Stimulated activated CD4-positive, alpha-beta T cell treated with anti-CD3 and anti-CD28 coated beads, TNF-alpha, amount 100 ng/mL, for 4 hours (primary cell): ENCODE measurements around the gene SNX5.

Source experiments
- DNase-seq, 3 experiments: peaks; one replicate each; pipeline ENCODE4 v3.0.0-alpha.2; 2020; ENCODE audit warnings: low read depth in 3 of 3

SNX5 gene

DNA sequence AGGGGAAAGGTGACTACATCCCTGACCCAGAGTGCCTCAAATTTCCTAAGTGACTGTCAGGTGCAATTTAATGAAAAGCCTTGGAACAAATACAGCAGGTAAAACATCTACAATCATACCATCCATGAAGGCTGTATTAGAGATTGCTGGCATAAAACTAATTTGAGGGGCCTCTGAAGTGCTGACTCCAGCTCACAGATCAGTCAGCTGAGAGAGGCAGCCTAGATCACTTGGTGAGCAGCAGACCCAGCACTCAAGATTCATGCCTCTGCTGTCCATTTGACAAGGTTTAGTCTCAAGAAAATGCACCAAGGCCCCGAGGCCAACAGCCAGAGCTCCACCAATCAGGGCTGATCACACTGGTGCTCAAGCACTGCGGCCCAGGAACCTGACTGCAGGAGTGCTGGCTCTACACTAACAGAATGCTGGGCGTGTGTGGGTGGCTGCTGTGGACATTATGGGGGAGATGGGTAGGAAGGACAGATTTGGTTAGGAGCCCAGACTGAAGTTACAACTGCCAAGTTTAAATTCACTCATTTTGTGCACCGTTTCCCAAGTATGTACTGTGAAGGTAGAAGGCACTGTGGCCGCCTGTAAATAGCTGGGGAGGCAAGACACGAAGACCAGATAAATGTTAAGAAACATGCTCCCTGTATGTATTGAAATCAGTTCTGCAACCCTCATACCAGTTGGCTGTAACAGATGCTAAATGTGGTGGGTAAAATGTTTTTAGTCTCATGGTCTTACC lies 28.2 kb downstream of the SNX5 start:
- no peak for DNase-seq

DNA sequence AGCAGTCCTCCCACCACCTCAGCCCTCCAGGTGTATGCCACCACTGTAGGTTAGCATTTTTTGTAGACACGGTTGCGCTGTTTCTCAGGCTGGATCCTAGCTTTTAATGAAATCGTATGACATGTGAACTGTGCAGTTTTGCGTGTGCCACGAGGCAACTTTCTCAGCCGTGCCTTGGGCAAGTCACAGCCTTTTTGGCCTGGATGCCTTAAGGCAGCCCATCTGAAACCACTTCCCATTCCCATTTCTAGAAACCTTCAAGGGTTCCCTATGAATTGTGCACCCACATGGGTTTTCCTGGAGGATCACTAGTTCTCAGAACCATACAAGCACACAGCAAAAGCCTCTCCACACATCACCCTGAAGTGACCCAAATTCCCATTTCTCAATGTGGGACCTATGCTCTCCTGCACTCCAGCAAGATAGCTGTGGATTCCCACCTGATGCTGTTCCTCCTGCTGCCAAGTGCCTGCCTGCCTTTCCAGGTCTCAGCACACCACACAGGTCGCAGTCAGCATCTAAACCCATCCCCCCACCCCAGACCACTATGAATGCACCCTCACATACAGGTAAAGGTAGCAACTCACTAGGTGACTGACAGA lies 28.9 kb downstream of the SNX5 start:
- DNase-seq, result no peak

DNA sequence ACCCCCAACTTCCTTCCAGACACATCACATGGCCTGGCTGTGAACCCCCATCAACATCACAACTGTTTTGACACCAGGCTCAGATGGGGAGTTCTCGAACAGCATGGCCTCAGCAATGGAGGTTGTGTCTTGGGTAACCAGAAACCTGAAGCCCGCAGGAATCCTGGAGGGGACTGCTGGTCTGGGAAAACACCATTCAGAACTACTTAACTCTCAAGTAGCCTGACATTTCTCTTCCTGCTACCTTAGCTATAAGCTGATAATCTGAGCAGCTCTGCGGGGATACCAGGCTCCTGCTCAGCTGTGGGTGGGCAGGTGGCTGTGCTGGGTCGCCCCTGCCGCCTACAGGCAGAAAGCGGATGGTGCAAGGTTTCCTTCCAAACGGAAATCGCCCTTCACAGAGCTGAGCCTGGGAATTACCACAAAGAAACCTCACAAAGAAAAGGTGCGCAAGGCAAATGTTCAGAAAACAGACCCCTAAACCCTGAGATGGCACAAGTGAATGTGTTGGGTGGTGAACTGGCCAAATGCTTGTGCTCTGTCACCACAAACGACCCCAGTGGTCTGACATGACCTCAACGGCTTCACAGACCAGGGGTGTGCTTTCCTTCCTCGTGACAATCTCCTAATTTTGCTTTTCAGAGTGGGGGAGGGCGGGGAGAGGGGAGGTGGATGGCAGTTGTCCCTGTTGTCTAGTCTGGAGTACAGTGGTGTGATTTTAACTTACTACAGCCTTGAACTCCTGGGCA lies 29.5 kb downstream of the SNX5 start:
- DNase-seq, result peak in 2 of 3 experiments; percentile 18 to 31

DNA sequence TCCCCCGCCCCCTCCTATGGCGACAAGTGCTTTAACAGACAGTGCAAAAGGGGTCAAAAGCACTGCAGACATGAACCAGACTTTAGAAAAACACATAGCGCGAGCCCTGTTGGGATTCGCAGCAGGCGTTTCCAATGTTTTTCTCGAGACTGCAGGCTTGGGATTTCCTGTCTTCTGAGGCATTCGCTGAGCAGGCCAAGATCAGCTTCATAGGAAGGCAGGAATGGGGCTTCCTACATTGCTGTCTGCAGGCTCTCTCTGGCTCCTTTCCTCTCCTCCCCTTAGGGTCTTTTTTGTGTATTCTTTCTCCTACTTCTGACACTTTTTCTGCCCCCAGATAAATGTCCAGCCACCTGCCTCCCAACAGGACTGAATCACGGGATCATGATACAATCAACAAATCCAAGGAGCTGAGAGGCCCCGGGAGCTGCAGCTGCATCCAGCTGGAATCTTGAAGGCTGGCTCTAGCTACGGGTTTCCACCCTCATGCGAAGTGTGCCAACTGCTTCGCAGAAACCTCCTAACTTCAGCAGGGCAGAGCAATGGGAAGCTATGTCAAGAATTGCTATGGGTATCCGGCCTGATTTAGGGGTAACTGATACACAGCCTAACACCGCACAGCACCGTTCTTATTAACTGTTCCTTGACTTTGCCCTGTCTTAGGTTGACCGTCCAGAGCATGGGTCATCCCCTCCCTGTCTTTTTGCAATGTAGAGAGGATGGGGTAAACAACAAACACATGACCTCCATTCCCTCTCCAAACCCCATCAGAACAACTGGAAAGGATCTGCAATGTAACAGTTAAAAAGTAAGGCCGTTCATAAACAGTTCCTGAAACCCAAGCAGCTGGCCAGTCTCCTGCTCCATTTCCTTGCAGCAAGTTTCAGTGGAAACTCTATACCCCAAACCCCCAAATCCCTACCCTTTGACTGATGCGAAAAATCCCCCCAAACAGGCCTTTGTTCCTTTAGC lies 31.5 kb downstream of the SNX5 start:
- no peak for DNase-seq

DNA sequence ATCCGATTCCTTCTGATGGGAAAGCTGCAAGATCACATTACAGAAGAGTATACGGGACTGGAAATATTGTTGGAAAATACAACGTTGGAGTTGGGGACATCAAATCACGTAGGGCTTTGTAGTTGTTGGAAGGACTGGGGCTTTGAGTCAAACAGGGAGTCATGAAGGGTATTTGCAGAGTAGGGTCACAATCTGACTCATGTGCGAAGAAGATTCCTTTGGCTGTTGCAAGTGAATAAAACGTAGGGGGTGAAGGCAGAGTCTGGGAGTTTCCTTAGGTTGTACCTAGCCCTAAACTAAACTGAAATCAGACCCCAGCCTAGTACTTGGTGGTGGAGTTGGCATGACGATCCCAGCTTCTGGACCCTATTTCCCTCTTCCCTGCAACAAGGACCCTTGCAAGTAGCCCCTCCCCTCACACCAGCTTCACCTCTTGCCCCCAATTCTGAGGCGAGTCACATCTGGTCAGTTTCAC lies 32.3 kb downstream of the SNX5 start:
- no peak for DNase-seq

DNA sequence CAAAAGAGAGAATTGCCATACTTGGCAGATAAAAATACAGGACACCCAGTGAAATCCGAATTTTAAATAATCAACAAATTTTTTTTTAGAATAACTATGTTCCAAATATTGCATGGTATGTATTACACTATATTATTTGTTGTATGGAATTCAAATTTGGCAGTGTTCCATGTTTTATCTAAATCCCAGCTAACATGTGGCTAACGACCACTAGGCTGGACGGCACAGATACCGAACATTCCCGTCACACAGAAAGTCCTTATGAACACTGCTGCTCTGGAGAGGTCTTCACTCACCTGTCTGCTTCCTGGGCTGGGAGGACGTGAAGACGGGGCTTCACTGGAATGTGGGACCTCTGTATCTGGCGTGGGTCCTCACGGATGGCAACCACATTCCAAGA lies 32.8 kb downstream of the SNX5 start:
- no peak for DNase-seq

DNA sequence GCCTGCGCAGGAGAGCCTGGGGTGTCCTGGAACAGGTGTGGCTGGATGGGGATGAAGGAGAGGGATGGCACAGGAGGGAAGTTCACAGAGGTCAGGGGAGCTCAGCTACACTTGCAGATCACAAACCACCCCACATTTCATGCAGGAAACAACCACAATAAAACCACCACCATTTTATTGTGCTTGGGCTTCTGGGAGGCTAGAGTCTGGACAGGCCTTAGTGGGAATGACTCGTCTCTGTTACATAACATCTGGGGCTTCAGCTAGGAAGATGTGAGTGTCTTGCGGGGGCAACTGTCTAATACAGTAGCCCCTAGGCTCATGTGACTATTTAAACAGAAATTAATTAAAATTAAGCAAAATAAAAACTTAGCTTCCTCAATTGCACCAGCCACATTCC lies 33.4 kb downstream of the SNX5 start:
- DNase-seq, result no peak

DNA sequence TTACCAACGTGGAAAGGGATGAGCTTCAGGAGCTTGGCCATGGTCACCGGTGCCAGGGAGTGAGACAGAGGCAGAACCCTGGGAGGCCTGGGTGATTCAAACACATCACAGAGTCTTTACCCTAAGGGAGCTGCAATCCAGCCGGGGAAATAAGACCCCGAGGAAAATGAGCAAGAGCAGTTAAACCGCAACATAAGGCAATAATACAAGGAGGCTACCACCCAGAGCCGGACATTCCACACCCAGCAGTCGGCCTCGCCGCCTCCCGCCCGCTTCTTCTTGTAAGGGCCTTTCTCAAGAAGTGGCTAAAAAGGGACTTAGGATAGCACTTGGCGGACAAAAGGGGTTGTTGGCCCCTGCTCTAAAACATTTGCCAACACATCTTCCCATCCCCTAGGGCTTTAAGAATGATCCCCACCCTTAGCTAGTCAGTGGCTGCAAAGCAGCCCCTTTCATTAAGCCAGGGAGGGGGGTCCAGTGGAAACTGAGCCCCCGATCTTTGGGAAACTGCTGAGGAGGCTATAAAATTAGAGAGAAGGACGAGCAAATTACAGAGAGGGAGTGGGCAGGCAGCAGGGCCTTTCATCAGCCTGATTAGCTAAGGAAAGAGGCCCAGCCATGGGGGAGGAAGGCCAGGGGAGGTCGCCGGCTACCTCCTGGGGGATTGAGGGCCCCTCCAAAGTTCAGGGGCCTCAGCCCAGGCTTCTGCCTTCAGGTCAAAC lies 34.3 kb downstream of the SNX5 start:
- DNase-seq, result no peak

DNA sequence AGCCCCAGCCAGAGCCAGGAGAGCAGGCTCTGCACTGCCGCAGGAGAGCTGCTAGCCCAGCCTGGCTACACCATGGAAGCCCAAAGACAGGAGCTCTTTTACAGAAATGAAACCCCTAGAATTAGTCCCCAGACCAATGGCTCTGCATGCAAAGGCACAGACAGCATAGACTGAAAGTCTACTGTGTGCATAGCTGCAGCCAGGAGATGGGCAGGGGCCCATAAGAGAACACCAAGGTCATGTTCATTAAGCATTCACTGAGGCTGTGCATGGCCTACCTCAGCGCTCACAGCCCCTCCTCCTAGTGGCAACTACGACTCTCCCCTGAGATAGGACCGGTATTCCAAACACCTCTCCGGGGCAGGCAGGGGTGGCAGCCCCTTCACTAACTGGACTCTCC lies 34.9 kb downstream of the SNX5 start:
- no peak for DNase-seq

DNA sequence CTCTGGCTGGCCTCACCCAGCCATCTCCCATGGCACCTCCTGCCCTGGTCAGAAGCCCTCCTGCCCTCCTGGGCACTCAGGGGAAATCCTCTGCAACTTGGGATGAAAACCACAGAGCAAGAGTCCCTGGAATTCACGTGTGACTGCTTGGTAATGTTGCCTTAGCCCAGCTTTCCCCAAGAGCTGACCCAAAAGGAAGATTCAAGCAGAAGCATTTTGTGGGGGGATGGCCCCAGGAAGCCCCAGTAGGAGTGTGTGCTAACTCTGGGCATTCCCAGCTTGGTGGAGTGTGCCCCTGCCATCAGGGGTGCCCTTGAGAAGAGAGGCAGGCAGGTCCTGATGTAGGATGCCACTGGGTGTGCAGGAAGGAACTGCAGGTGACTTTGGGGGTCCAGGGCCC lies 35.5 kb downstream of the SNX5 start:
- no peak for DNase-seq

DNA sequence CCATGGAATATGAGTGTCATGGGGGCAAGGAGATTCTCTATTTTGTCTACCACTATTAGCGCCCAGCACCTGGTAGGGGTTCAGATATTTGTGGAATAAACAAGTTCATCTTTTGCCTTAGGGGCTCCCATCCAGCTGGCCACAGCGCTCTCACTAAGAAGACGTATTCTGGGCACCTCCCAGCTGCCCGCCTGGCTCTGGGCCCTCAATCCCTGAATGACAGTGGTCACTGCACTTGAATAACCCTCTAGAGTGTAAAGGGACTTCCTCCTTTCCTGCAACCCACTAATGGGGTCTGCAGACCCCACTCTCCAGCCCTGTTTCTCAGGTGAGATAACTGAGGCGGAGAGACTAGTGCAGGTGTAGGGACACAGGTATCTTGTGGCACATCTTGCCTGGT lies 36.2 kb downstream of the SNX5 start:
- no peak for DNase-seq

DNA sequence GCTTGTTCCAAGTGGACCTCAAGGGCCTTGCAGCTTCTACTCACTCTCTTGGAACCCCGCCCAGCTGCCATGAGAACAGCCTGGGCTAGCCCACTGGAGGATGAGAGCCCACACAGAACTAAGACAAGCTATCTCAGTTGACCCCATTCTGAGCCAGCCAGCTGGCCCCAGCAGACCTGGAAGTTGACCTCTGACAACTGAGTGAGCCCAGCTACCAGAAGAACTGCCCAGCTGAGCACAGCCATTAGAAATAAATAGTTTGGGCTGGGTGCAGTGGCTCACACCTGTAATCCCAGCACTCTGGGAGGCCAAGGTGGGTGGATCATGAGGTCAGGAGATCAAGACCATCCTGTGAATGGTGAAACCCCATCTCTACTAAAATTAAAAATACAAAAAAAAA lies 37.1 kb downstream of the SNX5 start:
- DNase-seq, result no peak

DNA sequence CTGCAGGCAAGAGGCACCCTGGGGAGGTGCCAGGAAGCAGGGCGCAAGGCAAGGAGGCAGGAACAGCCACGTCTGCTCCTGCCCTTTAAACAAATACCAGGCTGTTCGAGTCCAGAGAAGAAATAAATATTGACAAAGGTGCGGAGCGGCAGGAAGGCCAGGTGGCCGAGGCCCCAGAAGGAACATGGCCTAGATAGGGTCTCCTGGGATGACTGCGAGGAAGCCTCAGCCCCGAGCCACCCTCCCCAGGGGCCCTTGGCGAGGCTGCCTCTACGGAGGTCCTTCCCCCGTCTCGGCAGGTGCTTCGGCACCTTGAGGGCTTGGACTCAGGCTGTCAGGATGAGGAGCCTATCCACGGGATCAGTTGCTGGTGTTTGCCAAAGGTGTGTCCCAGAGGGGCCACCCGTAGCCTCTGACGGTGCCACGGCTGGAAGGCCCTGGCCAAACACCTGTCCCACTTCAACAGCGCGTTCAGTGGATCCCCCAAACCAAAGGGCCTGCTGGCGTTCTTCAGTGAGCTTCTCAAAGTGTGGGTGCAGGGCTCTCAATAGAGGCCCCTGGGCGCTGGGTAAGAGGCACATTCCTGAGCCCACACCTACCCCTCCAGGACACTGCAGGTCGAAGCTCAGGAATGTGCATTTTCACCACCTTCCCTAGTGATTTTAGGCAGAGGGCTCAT lies 39.8 kb downstream of the SNX5 start:
- DNase-seq, result no peak

DNA sequence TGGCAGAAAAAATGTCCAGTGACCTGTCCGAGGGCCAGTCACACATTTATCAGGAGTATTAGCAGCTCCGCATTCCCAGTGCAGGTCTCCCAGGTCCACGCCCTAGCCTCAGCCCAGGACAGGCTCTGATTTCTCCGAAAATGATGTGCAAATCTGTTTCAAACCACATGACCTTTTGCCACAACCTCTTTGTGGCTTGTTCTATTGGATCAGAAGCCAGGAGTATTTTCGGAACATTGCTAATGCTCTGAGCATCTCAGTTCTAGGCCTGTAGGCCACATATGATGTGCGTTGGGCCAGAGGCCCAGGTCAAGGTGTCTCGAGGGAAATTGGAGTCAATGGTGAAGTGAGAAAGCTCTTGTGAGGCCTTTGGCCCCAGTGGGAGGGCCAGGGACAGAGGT lies 40.4 kb downstream of the SNX5 start:
- DNase-seq, result no peak

DNA sequence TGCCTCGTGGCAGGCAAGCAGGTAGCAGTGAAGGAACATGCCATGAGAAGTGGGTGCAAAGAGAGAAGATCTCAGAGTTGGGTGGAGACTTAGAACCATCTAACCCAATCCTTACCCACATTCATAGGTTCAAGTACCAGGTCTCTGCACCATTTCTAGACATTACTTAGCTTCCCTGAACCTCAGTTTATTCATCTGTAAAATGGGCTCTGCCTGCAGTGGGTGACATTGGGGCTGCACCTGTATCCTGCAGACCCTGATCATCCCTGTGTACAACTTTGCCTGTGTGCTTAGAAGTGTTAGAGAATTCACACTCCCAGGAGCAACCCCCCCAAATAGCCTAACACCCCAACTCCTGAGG lies 42.7 kb downstream of the SNX5 start:
- no peak for DNase-seq

DNA sequence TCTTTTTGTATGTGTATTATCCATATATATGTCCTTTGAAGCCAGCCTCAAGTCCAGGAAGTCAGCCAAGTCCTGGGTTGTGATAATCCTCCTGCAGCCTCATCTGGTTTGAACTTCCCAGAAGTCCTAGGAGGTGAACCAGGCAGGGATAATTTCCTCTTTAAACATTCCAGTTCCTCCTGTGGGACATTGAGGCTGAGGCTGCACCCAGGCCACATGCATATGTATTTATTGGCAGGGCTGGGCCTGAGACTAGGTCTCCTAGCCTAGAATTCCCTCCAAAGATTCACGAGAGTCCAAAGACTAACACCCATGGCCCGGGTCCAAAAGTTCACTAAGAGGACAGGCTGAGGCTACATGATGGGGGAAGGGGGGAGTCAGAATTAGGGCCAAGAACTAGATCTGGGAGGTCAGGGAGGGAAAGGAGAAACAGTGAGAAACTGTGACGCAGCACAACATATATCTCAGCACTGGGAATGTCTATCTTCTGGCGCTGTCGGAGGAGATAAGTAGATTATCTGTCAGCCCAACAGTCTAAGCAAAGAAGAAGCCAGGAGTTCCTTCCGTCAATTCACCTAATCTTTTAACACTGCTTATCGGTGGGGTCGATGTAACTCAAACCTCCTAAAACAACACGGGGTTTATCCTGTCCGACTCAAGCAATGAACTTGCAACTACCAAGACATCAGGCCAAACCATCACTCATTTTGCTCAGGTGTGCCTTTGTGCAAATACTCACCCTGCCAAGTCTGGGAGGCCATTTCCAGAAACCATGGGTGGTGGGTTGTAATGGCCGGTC lies 43.3 kb downstream of the SNX5 start:
- DNase-seq, result no peak

DNA sequence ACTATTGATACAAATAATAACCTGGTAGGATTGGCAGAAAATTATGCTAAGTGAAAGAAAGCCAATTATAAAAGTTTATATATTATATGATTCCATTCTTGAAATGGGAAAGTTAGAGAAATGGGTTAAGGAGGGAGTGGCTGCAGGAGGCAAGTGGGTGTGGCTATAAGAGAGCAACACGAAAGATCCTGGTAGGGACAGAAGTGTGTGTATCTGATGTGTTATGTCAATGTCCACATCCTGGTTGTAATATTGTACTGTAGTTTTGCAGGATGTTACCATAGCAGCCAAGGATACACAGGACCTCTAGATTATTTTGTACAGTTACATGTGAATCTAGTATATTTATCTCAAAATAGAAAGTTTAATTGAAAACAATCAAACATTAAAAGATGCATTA lies 46.8 kb downstream of the SNX5 start:
- DNase-seq, result no peak

DNA sequence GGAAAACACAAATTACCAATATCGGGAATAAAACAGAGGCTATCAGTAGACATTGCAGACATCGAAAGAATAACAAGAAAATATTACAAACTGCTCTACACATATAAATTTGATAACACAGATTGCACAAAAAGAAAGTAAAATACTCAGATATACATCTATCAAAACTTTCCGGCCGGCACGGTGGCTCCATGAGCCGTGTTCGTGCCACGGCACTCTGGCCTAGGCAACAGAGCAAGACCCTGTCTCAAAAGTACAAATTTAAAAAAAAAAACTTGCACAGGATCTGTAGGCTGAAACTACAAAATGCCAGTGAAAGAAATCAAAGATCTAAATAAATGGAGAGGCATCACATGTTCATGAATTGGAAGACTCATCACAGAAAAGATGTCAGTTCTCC lies 49.4 kb downstream of the SNX5 start:
- DNase-seq, result no peak

DNA sequence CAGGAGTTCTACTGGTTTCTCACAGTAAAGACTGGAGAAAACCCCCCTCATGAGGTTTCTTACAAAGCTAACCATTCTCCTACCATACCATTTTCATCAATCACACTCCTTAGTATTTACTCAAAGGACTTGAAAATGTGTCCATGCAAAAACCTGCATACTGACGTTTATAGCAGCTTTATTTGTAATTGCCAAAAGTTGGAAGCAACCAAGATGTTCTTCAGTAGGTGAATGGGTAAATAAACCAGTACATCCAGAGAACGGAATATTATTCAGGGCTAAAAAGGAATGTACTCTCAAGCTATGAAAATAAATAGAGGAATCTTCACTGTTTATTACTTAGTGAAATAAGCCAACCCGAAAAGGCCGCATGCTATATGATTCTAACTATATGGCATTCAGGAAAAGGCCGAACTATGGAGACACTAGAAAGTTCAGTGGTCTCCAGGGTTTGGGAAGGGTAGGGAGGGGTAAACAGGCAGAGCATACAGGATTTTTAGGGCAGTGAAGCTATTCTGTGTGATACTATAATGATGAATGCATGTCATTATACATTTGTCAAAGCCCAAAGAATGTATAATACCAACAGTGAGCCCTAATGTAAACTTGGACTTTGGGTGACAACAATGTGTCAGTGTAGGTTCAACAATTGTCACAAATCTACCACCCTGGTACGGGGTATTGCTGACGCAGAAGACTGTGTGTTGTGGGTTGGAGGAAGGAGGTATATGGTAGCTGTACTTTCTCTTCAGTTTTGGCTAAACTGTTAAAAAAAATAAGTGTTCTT lies 50.6 kb downstream of the SNX5 start:
- DNase-seq, result no peak
